HepG2 (cell line): Measurements from ENCODE around the gene TSPYL2. TPM values are rescaled to one million over a fixed set of nuclear protein-coding genes. Genes with fewer than 3 reads are reported as not detected.

Source experiments
- BHLHE40 ChIP-seq: IDR thresholded peaks from 2 replicates; pipeline ENCODE4 v1.6.1; 2011; ENCODE audit warnings: low read length, improper control_type of control experiment
- CTCF ChIP-seq: sonication (generic); formaldehyde crosslinking; IDR thresholded peaks from 2 replicates; pipeline ENCODE4 v1.5.0; 2020; ENCODE audit warnings: mild to moderate bottlenecking, missing genetic modification reagents, moderate library complexity
- ELF1 ChIP-seq: sonication (generic); formaldehyde crosslinking; IDR thresholded peaks from 2 replicates; pipeline ENCODE4 v1.4.0; 2020; ENCODE audit warnings: missing genetic modification reagents
- PHF8 ChIP-seq: sonication (generic); formaldehyde crosslinking; IDR thresholded peaks from 2 replicates; pipeline ENCODE4 v1.5.0; 2020; ENCODE audit warnings: missing genetic modification reagents
- POGZ ChIP-seq: sonication (generic); formaldehyde crosslinking; IDR thresholded peaks from 2 replicates; pipeline ENCODE4 v1.4.0; 2020; ENCODE audit warnings: mild to moderate bottlenecking, missing genetic modification reagents
- POLR2A ChIP-seq, 2 experiments: IDR thresholded peaks; 2 replicates each; pipeline ENCODE4 v1.6.1; 2011; ENCODE audit warnings: low read depth in 2 of 2, low read length in 2 of 2, mild to moderate bottlenecking in 1 of 2, moderate library complexity in 1 of 2; ENCODE audit not compliant: insufficient read depth in 1 of 2
- REPIN1 ChIP-seq: sonication (generic); formaldehyde crosslinking; IDR thresholded peaks from 2 replicates; pipeline ENCODE4 v1.8.0; 2022; ENCODE audit warnings: missing genetic modification reagents, low read depth, mild to moderate bottlenecking, borderline replicate concordance
- RFX5 ChIP-seq: IDR thresholded peaks from 2 replicates; pipeline ENCODE4 v1.6.1; 2011; ENCODE audit warnings: low read depth, low read length, improper control_type of control experiment
- UBTF ChIP-seq: sonication (generic); formaldehyde crosslinking; IDR thresholded peaks from 2 replicates; pipeline ENCODE4 v1.4.0; 2020; ENCODE audit warnings: mild to moderate bottlenecking, missing genetic modification reagents
- YY1 ChIP-seq: IDR thresholded peaks from 2 replicates; pipeline ENCODE4 v1.6.1; 2011; ENCODE audit warnings: low read length, low read depth, moderate library complexity, mild to moderate bottlenecking; ENCODE audit not compliant: insufficient read depth, insufficient replicate concordance
- ZFY ChIP-seq: sonication (generic); formaldehyde crosslinking; IDR thresholded peaks from 2 replicates; pipeline ENCODE4 v1.4.0; 2020; ENCODE audit warnings: missing genetic modification reagents
- ZNF383 ChIP-seq: sonication (generic); formaldehyde crosslinking; IDR thresholded peaks from 2 replicates; pipeline ENCODE4 v1.4.0; 2020; ENCODE audit warnings: missing genetic modification reagents, mild to moderate bottlenecking, borderline replicate concordance
- ZNF674 ChIP-seq: sonication (generic); formaldehyde crosslinking; IDR thresholded peaks from 2 replicates; pipeline ENCODE4 v1.5.0; 2020; ENCODE audit warnings: low read depth, mild to moderate bottlenecking, missing genetic modification reagents
- polyA plus RNA-seq, 8 experiments: library from polyadenylated mRNA; depleted of rRNA in 3 of 8; stranded (reverse) in 7 of 8; unstranded in 1 of 8; fragments of >200 nt; fragmentation: Illumina TruSeq in 4 of 8; extraction: Trizol in 4 of 8; gene quantifications; 2 replicates each; pipeline versions ENCODE4 v1.2.1 to v1.2.3, GENCODE V29; 2011 to 2016; ENCODE audit warnings: low read depth in 4 of 8, missing spikeins in 1 of 8, mixed read lengths in 1 of 8; ENCODE audit not compliant: insufficient read depth in 1 of 8
- total RNA-seq, 5 experiments: library from RNA; depleted of rRNA; stranded (reverse); fragments of >200 nt; fragmentation: Illumina TruSeq; extraction: Trizol; gene quantifications; 2 replicates each; pipeline ENCODE4 v1.2.3, GENCODE V29; 2016; ENCODE audit warnings: low read depth in 1 of 5
- TF ChIP-seq, protein P1 (sequence below): IDR thresholded peaks from 2 replicates; pipeline ENCODE4 v1.6.1; 2016; ENCODE audit warnings: control low read depth
- TF ChIP-seq, protein P2 (sequence below): sonication (generic); formaldehyde crosslinking; IDR thresholded peaks from 2 replicates; pipeline ENCODE4 v1.9.0; 2022; ENCODE audit warnings: missing genetic modification reagents, mild to moderate bottlenecking, borderline replicate concordance
- TF ChIP-seq, protein P3 (sequence below): sonication (generic); formaldehyde crosslinking; IDR thresholded peaks from 2 replicates; pipeline ENCODE4 v1.4.0; 2020; ENCODE audit warnings: missing genetic modification reagents

TSPYL2 gene
- total and polyA plus RNA-seq, 2 of the 13 experiments (the other 11 are each of a cell fraction or from before 2014, with no cell fraction given), result 10.1 to 15.5 TPM

DNA sequence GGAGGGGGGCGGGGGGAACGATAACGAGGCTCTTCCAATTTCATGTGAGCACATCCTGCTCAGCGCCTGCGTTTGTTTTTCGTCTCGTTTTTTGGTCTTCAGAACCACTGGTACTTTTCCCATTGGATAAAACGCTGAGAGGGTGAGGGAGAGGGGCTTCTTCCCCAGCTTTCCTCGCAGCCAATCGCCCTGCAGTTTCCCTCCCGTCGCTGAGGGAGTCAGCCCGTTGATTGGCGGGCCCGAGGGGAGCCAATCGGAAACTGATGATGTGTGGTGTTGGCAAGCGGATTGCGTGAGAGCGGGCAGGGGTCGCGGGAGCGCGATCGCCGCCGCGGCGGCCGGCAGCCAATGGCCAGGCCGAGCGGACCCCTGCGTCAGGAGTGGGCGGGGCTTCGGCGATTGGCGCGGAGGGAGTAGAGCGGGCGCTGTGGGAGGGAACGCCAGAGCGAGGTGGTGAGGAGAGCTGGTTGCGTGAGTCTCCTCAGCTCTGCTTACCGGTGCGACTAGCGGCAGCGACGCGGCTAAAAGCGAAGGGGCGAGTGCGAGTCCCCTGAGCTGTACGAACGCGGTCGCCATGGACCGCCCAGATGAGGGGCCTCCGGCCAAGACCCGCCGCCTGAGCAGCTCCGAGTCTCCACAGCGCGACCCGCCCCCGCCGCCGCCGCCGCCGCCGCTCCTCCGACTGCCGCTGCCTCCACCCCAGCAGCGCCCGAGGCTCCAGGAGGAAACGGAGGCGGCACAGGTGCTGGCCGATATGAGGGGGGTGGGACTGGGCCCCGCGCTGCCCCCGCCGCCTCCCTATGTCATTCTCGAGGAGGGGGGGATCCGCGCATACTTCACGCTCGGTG, at the start of gene TSPYL2 (continued):
- 0 out of 2 replicates have a peak, but pooled peaks have one; percentile 56 for TF ChIP-seq REPIN1 (CRISPR knock-in tag)
- no peak for TF ChIP-seq ELF1 (CRISPR knock-in tag)
- TF ChIP-seq, protein P1, sequence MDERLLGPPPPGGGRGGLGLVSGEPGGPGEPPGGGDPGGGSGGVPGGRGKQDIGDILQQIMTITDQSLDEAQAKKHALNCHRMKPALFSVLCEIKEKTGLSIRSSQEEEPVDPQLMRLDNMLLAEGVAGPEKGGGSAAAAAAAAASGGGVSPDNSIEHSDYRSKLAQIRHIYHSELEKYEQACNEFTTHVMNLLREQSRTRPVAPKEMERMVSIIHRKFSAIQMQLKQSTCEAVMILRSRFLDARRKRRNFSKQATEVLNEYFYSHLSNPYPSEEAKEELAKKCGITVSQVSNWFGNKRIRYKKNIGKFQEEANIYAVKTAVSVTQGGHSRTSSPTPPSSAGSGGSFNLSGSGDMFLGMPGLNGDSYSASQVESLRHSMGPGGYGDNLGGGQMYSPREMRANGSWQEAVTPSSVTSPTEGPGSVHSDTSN, result 0 out of 2 replicates have a peak, but pooled peaks have one; percentile 38
- TF ChIP-seq BHLHE40, result no peak
- TF ChIP-seq, protein P2, sequence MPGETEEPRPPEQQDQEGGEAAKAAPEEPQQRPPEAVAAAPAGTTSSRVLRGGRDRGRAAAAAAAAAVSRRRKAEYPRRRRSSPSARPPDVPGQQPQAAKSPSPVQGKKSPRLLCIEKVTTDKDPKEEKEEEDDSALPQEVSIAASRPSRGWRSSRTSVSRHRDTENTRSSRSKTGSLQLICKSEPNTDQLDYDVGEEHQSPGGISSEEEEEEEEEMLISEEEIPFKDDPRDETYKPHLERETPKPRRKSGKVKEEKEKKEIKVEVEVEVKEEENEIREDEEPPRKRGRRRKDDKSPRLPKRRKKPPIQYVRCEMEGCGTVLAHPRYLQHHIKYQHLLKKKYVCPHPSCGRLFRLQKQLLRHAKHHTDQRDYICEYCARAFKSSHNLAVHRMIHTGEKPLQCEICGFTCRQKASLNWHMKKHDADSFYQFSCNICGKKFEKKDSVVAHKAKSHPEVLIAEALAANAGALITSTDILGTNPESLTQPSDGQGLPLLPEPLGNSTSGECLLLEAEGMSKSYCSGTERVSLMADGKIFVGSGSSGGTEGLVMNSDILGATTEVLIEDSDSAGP, result peak; percentile 64; the same call in 1 of the 2 replicates
- no peak for TF ChIP-seq ZNF383 (CRISPR knock-in tag)
- TF ChIP-seq ZNF674 (CRISPR knock-in tag), result no peak
- TF ChIP-seq UBTF (CRISPR knock-in tag), result peak; percentile 69; the same call in 1 of the 2 replicates
- TF ChIP-seq POGZ, result peak; percentile 47; the same call in 1 of the 2 replicates
- TF ChIP-seq, protein P3, sequence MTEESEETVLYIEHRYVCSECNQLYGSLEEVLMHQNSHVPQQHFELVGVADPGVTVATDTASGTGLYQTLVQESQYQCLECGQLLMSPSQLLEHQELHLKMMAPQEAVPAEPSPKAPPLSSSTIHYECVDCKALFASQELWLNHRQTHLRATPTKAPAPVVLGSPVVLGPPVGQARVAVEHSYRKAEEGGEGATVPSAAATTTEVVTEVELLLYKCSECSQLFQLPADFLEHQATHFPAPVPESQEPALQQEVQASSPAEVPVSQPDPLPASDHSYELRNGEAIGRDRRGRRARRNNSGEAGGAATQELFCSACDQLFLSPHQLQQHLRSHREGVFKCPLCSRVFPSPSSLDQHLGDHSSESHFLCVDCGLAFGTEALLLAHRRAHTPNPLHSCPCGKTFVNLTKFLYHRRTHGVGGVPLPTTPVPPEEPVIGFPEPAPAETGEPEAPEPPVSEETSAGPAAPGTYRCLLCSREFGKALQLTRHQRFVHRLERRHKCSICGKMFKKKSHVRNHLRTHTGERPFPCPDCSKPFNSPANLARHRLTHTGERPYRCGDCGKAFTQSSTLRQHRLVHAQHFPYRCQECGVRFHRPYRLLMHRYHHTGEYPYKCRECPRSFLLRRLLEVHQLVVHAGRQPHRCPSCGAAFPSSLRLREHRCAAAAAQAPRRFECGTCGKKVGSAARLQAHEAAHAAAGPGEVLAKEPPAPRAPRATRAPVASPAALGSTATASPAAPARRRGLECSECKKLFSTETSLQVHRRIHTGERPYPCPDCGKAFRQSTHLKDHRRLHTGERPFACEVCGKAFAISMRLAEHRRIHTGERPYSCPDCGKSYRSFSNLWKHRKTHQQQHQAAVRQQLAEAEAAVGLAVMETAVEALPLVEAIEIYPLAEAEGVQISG (CRISPR knock-in tag), result peak; percentile 38; the same call in 1 of the 2 replicates
- TF ChIP-seq ZFY (CRISPR knock-in tag), result peak; percentile 43; the same call in 1 of the 2 replicates
- TF ChIP-seq RFX5, result peak; percentile 100
- TF ChIP-seq YY1, result no peak
- peak; percentile 70 for TF ChIP-seq PHF8
- TF ChIP-seq POLR2A (IDR thresholded peaks at IDR 0.05; ENCODE audit: insufficient read depth in 1 of 2, low read depth in 2 of 2, low read length in 2 of 2), result peak; percentile 98 to 99
- 0 out of 2 replicates have a peak, but pooled peaks have one; percentile 5 for TF ChIP-seq CTCF (CRISPR knock-in tag)
